Endodermal cell (in vitro differentiated cells): ENCODE results near the gene NLK. TPM values are rescaled to one million over a fixed set of nuclear protein-coding genes. Genes with fewer than 3 reads are reported as not detected.

ENCODE experiments used
- DNase-seq: peaks from one replicate; pipeline ENCODE4 v3.0.0-alpha.2; 2017
- H3K27ac ChIP-seq: 2 replicates; pipeline ENCODE4 v1.5.1; 2013; ENCODE audit warnings: mild to moderate bottlenecking, low read depth, low read length, moderate library complexity
- H3K27me3 ChIP-seq: 2 replicates; pipeline ENCODE4 v1.6.1; 2013; ENCODE audit warnings: mild to moderate bottlenecking, low read length, moderate library complexity; ENCODE audit not compliant: insufficient read depth, control insufficient read depth, poor library complexity, severe bottlenecking
- H3K36me3 ChIP-seq: 2 replicates; pipeline ENCODE4 v1.7.0; 2013; ENCODE audit warnings: mild to moderate bottlenecking, low read length, moderate library complexity; ENCODE audit not compliant: control insufficient read depth, insufficient read depth
- H3K4me1 ChIP-seq: one replicate; pipeline ENCODE4 v1.7.0; 2013; ENCODE audit warnings: low read length; ENCODE audit not compliant: control insufficient read depth, insufficient read depth
- H3K4me3 ChIP-seq: 2 replicates; pipeline ENCODE4 v1.5.1; 2013; ENCODE audit warnings: mild to moderate bottlenecking, low read length, moderate library complexity
- H3K9ac ChIP-seq: 2 replicates; pipeline ENCODE4 v1.6.1; 2013; ENCODE audit warnings: mild to moderate bottlenecking, low read length, moderate library complexity; ENCODE audit not compliant: poor library complexity, severe bottlenecking; ENCODE audit errors: extremely low read depth
- H3K9me3 ChIP-seq: 2 replicates; pipeline ENCODE4 v1.6.1; 2013; ENCODE audit warnings: mild to moderate bottlenecking, low read length, moderate library complexity; ENCODE audit not compliant: control insufficient read depth
- H3K27ac Mint-ChIP-seq: 2 replicates; pipeline ENCODE4 v1.8.0; 2020; ENCODE audit warnings: mixed read lengths
- H3K27me3 Mint-ChIP-seq: 2 replicates; pipeline ENCODE4 v1.8.0; 2021; ENCODE audit warnings: mild to moderate bottlenecking, mixed read lengths; ENCODE audit not compliant: insufficient read depth
- H3K36me3 Mint-ChIP-seq: 2 replicates; pipeline ENCODE4 v1.8.0; 2020; ENCODE audit warnings: low read depth, mixed read lengths
- H3K4me1 Mint-ChIP-seq: 2 replicates; pipeline ENCODE4 v1.8.0; 2020; ENCODE audit warnings: mixed read lengths
- H3K4me3 Mint-ChIP-seq: 2 replicates; pipeline ENCODE4 v1.8.0; 2020; ENCODE audit warnings: mild to moderate bottlenecking, moderate library complexity, mixed read lengths
- H3K9me3 Mint-ChIP-seq: 2 replicates; pipeline ENCODE4 v1.8.0; 2020; ENCODE audit warnings: mild to moderate bottlenecking, mixed read lengths
- CTCF ChIP-seq: fragments of 200-600 bp; sonication (generic); conservative IDR thresholded peaks from 2 replicates; pipeline ENCODE4 v1.5.0; 2021; ENCODE audit warnings: antibody characterized with exemption, mild to moderate bottlenecking
- WGBS, 2 experiments: methylation state at CpG; one replicate each; pipeline versions ENCODE4 v1.1.5 to v1.1.7; 2013; ENCODE audit warnings: missing lambda C conversion rate in 2 of 2, mixed read lengths in 1 of 2; ENCODE audit not compliant: insufficient coverage in 1 of 2, insufficient read length in 1 of 2; 5-methylcytosine and 5-hydroxymethylcytosine counted together
- total RNA-seq, 2 donors: library from RNA; stranded (reverse); fragmentation: NEBNext Ultra II Directional in 1 of 2; extraction: Animal tissue kit (Norgen Biotek cat#: 25700) in 1 of 2; gene quantifications; 2 replicates in 1 of 2; 3 replicates in 1 of 2; pipeline ENCODE4 v1.2.1, GENCODE V29; 2021

The NLK gene
- total RNA-seq, 2 donors from 2014 or later = 49.2 to 50.3 TPM

GRCh38 chr17:28221751-28222414 lies 179.4 kb downstream of the NLK start:
- H3K9me3 Mint-ChIP-seq = peaks cover 16% of the 10 kb centered on the region
- H3K27me3 ChIP-seq = no peaks in the 10 kb centered on the region
- H3K36me3 Mint-ChIP-seq = peaks cover 18% of the 10 kb centered on the region
- no peak overlapping the region for H3K4me3 Mint-ChIP-seq
- peaks cover 5% of the 10 kb centered on the region for H3K36me3 ChIP-seq
- no peak overlapping the region for H3K9ac ChIP-seq
- TF ChIP-seq CTCF = no peak
- H3K4me1 Mint-ChIP-seq = peaks cover 5% of the 10 kb centered on the region
- 92% methylated on average over 2 to 3 of the region's 4 CpGs for WGBS, 2 experiments
- peaks cover 6% of the 10 kb centered on the region for H3K4me1 ChIP-seq
- no peaks in the 10 kb centered on the region for H3K27me3 Mint-ChIP-seq
- no peak for DNase-seq
- H3K27ac ChIP-seq = no peak overlapping the region
- H3K27ac Mint-ChIP-seq = no peak overlapping the region
- H3K9me3 ChIP-seq = peaks cover 10% of the 10 kb centered on the region
- H3K4me3 ChIP-seq = no peak overlapping the region

GRCh38 chr17:28225271-28225670 lies 182.8 kb downstream of the NLK start:
- Mint-ChIP-seq H3K4me1 (peaks cover 21% of the 10 kb centered on the region), H3K27me3 (no peaks in the 10 kb centered on the region), H3K4me3 (no peak overlapping the region), H3K36me3 (peaks cover 18% of the 10 kb centered on the region), H3K27ac (peak overlapping the region; percentile 39), H3K9me3 (peaks cover 16% of the 10 kb centered on the region)
- no peak overlapping the region for H3K9ac ChIP-seq
- DNase-seq = no peak
- H3K4me3 ChIP-seq = no peak overlapping the region
- TF ChIP-seq CTCF = no peak
- WGBS, 2 experiments = 89 to 93% methylated on average over 2 to 3 of the region's 3 CpGs
- peaks cover 10% of the 10 kb centered on the region for H3K9me3 ChIP-seq
- peaks cover 5% of the 10 kb centered on the region for H3K36me3 ChIP-seq
- H3K27me3 ChIP-seq = no peaks in the 10 kb centered on the region
- no peak overlapping the region for H3K27ac ChIP-seq
- peaks cover 10% of the 10 kb centered on the region for H3K4me1 ChIP-seq

GRCh38 chr17:28225867-28226266 lies 183.4 kb downstream of the NLK start:
- WGBS, 2 experiments = 90 to 100% methylated on average over 1 of the region's 1 CpG
- H3K4me1 ChIP-seq = peaks cover 10% of the 10 kb centered on the region

More at GRCh38 chr17:28225867-28226266, 183.4 kb downstream of the NLK start:
- Mint-ChIP-seq H3K4me3 (peak overlapping the region; percentile 79), H3K9me3 (peaks cover 16% of the 10 kb centered on the region), H3K36me3 (peaks cover 18% of the 10 kb centered on the region), H3K27me3 (no peaks in the 10 kb centered on the region), H3K4me1 (peaks cover 26% of the 10 kb centered on the region), H3K27ac (peak overlapping the region; percentile 39)
- H3K4me3 ChIP-seq = no peak overlapping the region
- H3K9me3 ChIP-seq = peaks cover 10% of the 10 kb centered on the region
- TF ChIP-seq CTCF = no peak
- H3K9ac ChIP-seq = no peak overlapping the region
- H3K27ac ChIP-seq = no peak overlapping the region
- DNase-seq = no peak
- peaks cover 5% of the 10 kb centered on the region for H3K36me3 ChIP-seq
- no peaks in the 10 kb centered on the region for H3K27me3 ChIP-seq
